Activated B cell treated with CpG ODN at 0.5 μM for 24 hours (primary cell): ENCODE data around the gene GCLC. TPM values are rescaled to one million over a fixed set of nuclear protein-coding genes. Genes with fewer than 3 reads are reported as not detected.

Source experiments
- ATAC-seq: fragments of 200-7000 bp; cut with Tn5 transposase; one replicate; pipeline ENCODE4 v1.10.0; 2021; ENCODE audit warnings: low read depth, mild to moderate bottlenecking, moderate library complexity
- CTCF ChIA-PET: fragments of 350-600 bp; sonication (Branson Sonifier 250); formaldehyde crosslinking; loops from one replicate; lab custom pipeline; 2021; ENCODE audit warnings: antibody characterized with exemption; lab: Charles Lee
- POLR2A ChIA-PET: fragments of 350-600 bp; sonication (Branson Sonifier 250); formaldehyde crosslinking; loops from one replicate; lab custom pipeline; 2021; ENCODE audit warnings: antibody characterized with exemption; lab: Charles Lee
- DNase-seq: peaks from one replicate; pipeline ENCODE4 v3.0.0; 2022
- H3K27ac Mint-ChIP-seq: one replicate; pipeline ENCODE4 v1.8.0; 2020; ENCODE audit warnings: mixed read lengths
- H3K27me3 Mint-ChIP-seq: one replicate; pipeline ENCODE4 v1.8.0; 2021; ENCODE audit warnings: mixed read lengths
- H3K36me3 Mint-ChIP-seq: one replicate; pipeline ENCODE4 v1.8.0; 2021; ENCODE audit warnings: low read depth, mixed read lengths
- H3K4me1 Mint-ChIP-seq: one replicate; pipeline ENCODE4 v1.8.0; 2021; ENCODE audit warnings: mixed read lengths
- H3K4me3 Mint-ChIP-seq: one replicate; pipeline ENCODE4 v1.8.0; 2020; ENCODE audit warnings: mild to moderate bottlenecking, mixed read lengths
- H3K9me3 Mint-ChIP-seq: one replicate; pipeline ENCODE4 v1.8.0; 2020; ENCODE audit warnings: mixed read lengths
- CTCF ChIP-seq: fragments of 200-600 bp; IDR thresholded peaks from one replicate; pipeline ENCODE4 v1.8.0; 2022; ENCODE audit warnings: antibody characterized with exemption, mild to moderate bottlenecking
- intact Hi-C: fragments of 100-400 bp; cut with micrococcal nuclease; formaldehyde crosslinking; loops from one replicate; pipeline ENCODE4 v1.15.1; 2024
- total RNA-seq: library from RNA; stranded (reverse); gene quantifications from 2 replicates; pipeline ENCODE4 v1.2.3, GENCODE V29; 2022

The GCLC gene
- total RNA-seq, 1 donor from 2014 or later = 26.6 TPM

- no peaks in the 10 kb centered on the region for H3K9me3 Mint-ChIP-seq
- ChIA-PET CTCF (no interaction called here), POLR2A (no interaction called here)
- H3K27me3 Mint-ChIP-seq = no peaks in the 10 kb centered on the region
- no peaks in the 10 kb centered on the region for H3K4me1 Mint-ChIP-seq
- H3K27ac Mint-ChIP-seq = no peak overlapping the region
- intact Hi-C loops = no loop called here
- DNase-seq (no peak), ATAC-seq (no peak)
- no peak overlapping the region for H3K4me3 Mint-ChIP-seq
- no peak for TF ChIP-seq CTCF
- peaks cover 53% of the 10 kb centered on the region for H3K36me3 Mint-ChIP-seq
Observed at GRCh38 chr6:53500095-53500494, 44.8 kb downstream of the GCLC start.

GRCh38 chr6:53499094-53499493, 45.8 kb downstream of the GCLC start:
- ChIA-PET POLR2A (no interaction called here), CTCF (interaction anchor here (8.5 kb wide), 1 partner anchor 228 kb away, joined by 189 read pairs; no protein-coding TSS in a partner anchor)
- Mint-ChIP-seq H3K27ac (no peak overlapping the region), H3K36me3 (peaks cover 43% of the 10 kb centered on the region), H3K9me3 (no peaks in the 10 kb centered on the region), H3K4me3 (no peak overlapping the region), H3K27me3 (no peaks in the 10 kb centered on the region), H3K4me1 (no peaks in the 10 kb centered on the region)
- TF ChIP-seq CTCF = no peak
- no peak for DNase-seq
- no peak for ATAC-seq
- intact Hi-C loops = no loop called here

GRCh38 chr6:53498649-53499048, 46.3 kb downstream of the GCLC start:
- DNase-seq = no peak
- no peaks in the 10 kb centered on the region for H3K9me3 Mint-ChIP-seq
- intact Hi-C loops = no loop called here
- peaks cover 39% of the 10 kb centered on the region for H3K36me3 Mint-ChIP-seq
- H3K27ac Mint-ChIP-seq = no peak overlapping the region
- ChIA-PET POLR2A (no interaction called here), CTCF (interaction anchor here (8.5 kb wide), 1 partner anchor 229 kb away, joined by 189 read pairs; no protein-coding TSS in a partner anchor)
- no peaks in the 10 kb centered on the region for H3K27me3 Mint-ChIP-seq
- TF ChIP-seq CTCF = no peak
- H3K4me1 Mint-ChIP-seq = no peaks in the 10 kb centered on the region
- no peak overlapping the region for H3K4me3 Mint-ChIP-seq
- ATAC-seq = no peak

GRCh38 chr6:53497905-53498304, 47.0 kb downstream of the GCLC start:
- peaks cover 4% of the 10 kb centered on the region for H3K4me1 Mint-ChIP-seq
- intact Hi-C loops = no loop called here
- CTCF ChIA-PET = interaction anchor here (1.3 to 8.5 kb wide), 2 partner anchors 221 to 229 kb away, joined by 4 to 189 read pairs; no protein-coding TSS in a partner anchor
- no peak overlapping the region for H3K4me3 Mint-ChIP-seq
- ATAC-seq (no peak), DNase-seq (no peak)
- H3K9me3 Mint-ChIP-seq = no peaks in the 10 kb centered on the region
- POLR2A ChIA-PET = no interaction called here
- H3K27ac Mint-ChIP-seq = no peak overlapping the region
- no peak for TF ChIP-seq CTCF
- H3K27me3 Mint-ChIP-seq = no peaks in the 10 kb centered on the region
- peaks cover 32% of the 10 kb centered on the region for H3K36me3 Mint-ChIP-seq

GRCh38 chr6:53496797-53497375, 48.0 kb downstream of the GCLC start:
- POLR2A ChIA-PET = no interaction called here
- no peak for TF ChIP-seq CTCF
- Mint-ChIP-seq H3K4me3 (no peak overlapping the region), H3K27ac (no peak overlapping the region), H3K27me3 (no peaks in the 10 kb centered on the region), H3K4me1 (peaks cover 5% of the 10 kb centered on the region), H3K36me3 (peaks cover 31% of the 10 kb centered on the region), H3K9me3 (no peaks in the 10 kb centered on the region)
- no peak for DNase-seq
- intact Hi-C loops = no loop called here
- CTCF ChIA-PET = interaction anchor here (1.2 to 8.5 kb wide), 5 partner anchors 12 to 230 kb away, joined by 3 to 189 read pairs (median 5); no protein-coding TSS in a partner anchor
- no peak for ATAC-seq
